CD4-positive, alpha-beta memory T cell (primary cell): ENCODE data around the gene TMEM219. TPM values are rescaled to one million over a fixed set of nuclear protein-coding genes. Genes with fewer than 3 reads are reported as not detected.

Experiments used
- CTCF ChIA-PET: fragments of 350-600 bp; sonication (Branson Sonifier 250); formaldehyde crosslinking; loops from one replicate; lab custom pipeline; 2021; ENCODE audit warnings: inconsistent platforms; ENCODE audit not compliant: partially characterized antibody; lab: Charles Lee
- POLR2A ChIA-PET: fragments of 350-600 bp; sonication (Branson Sonifier 250); formaldehyde crosslinking; loops from one replicate; lab custom pipeline; 2021; ENCODE audit not compliant: partially characterized antibody; lab: Charles Lee
- DNase-seq, 5 donors: peaks; one replicate each; pipeline versions ENCODE4 v3.0.0 to v3.0.0-alpha.2; 2020 to 2022; ENCODE audit warnings: mixed read lengths in 1 of 5
- H3K27ac ChIP-seq: one replicate; pipeline ENCODE4 v1.7.0; 2013; ENCODE audit warnings: low read depth, low read length
- H3K27me3 ChIP-seq: 2 replicates; pipeline ENCODE4 v1.7.0; 2013; ENCODE audit warnings: mild to moderate bottlenecking, low read length, moderate library complexity; ENCODE audit not compliant: insufficient read depth
- H3K36me3 ChIP-seq: 2 replicates; pipeline ENCODE4 v1.7.0; 2013; ENCODE audit warnings: mild to moderate bottlenecking, low read length, moderate library complexity; ENCODE audit not compliant: insufficient read depth
- H3K4me1 ChIP-seq: 2 replicates; pipeline ENCODE4 v1.7.0; 2013; ENCODE audit warnings: mild to moderate bottlenecking, low read length, moderate library complexity; ENCODE audit not compliant: insufficient read depth
- H3K4me3 ChIP-seq, 2 donors: one replicate each; pipeline ENCODE4 v1.7.0; 2013; ENCODE audit warnings: low read length in 2 of 2, mild to moderate bottlenecking in 1 of 2
- H3K9me3 ChIP-seq, 2 donors: one replicate each; pipeline ENCODE4 v1.7.0; 2013; ENCODE audit warnings: low read length in 2 of 2, control low read depth in 1 of 2; ENCODE audit not compliant: control insufficient read depth in 1 of 2
- H3K27ac Mint-ChIP-seq, 7 donors: one replicate each; pipeline ENCODE4 v1.8.0; 2020 to 2021; ENCODE audit warnings: mixed read lengths in 7 of 7, mild to moderate bottlenecking in 6 of 7, inconsistent platforms in 3 of 7, moderate library complexity in 3 of 7
- H3K27me3 Mint-ChIP-seq, 2 donors: one replicate each; pipeline ENCODE4 v1.8.0; 2020 to 2021; ENCODE audit warnings: mixed read lengths in 2 of 2
- H3K36me3 Mint-ChIP-seq, 2 donors: one replicate each; pipeline ENCODE4 v1.8.0; 2020 to 2021; ENCODE audit warnings: mixed read lengths in 2 of 2, inconsistent platforms in 1 of 2, mild to moderate bottlenecking in 1 of 2
- H3K4me1 Mint-ChIP-seq, 4 donors: one replicate each; pipeline ENCODE4 v1.8.0; 2020 to 2021; ENCODE audit warnings: mixed read lengths in 4 of 4, mild to moderate bottlenecking in 1 of 4
- H3K4me3 Mint-ChIP-seq, 8 donors: one replicate each; pipeline ENCODE4 v1.8.0; 2020 to 2021; ENCODE audit warnings: mixed read lengths in 8 of 8, mild to moderate bottlenecking in 7 of 8, moderate library complexity in 6 of 8, inconsistent platforms in 3 of 8
- H3K9me3 Mint-ChIP-seq, 8 donors: one replicate each; pipeline ENCODE4 v1.8.0; 2020 to 2021; ENCODE audit warnings: mixed read lengths in 8 of 8, mild to moderate bottlenecking in 5 of 8, inconsistent platforms in 3 of 8, moderate library complexity in 1 of 8
- intact Hi-C: fragments of 100-400 bp; cut with micrococcal nuclease; formaldehyde crosslinking; loops from one replicate; pipeline ENCODE4 v1.15.1; 2023
- polyA plus RNA-seq, 2 donors: library from polyadenylated mRNA; unstranded; fragments of 300-500 nt; fragmentation: Illumina TruSeq; gene quantifications; one replicate each; pipeline ENCODE4 v1.2.3, GENCODE V29; 2021
- total RNA-seq, 2 experiments: library from RNA; stranded (reverse); gene quantifications; one replicate each; pipeline ENCODE4 v1.2.3, GENCODE V29; 2021

TMEM219 gene
- total and polyA plus RNA-seq, 4 experiments from 2014 or later, result 80.8 to 250 (median 156) TPM

DNA sequence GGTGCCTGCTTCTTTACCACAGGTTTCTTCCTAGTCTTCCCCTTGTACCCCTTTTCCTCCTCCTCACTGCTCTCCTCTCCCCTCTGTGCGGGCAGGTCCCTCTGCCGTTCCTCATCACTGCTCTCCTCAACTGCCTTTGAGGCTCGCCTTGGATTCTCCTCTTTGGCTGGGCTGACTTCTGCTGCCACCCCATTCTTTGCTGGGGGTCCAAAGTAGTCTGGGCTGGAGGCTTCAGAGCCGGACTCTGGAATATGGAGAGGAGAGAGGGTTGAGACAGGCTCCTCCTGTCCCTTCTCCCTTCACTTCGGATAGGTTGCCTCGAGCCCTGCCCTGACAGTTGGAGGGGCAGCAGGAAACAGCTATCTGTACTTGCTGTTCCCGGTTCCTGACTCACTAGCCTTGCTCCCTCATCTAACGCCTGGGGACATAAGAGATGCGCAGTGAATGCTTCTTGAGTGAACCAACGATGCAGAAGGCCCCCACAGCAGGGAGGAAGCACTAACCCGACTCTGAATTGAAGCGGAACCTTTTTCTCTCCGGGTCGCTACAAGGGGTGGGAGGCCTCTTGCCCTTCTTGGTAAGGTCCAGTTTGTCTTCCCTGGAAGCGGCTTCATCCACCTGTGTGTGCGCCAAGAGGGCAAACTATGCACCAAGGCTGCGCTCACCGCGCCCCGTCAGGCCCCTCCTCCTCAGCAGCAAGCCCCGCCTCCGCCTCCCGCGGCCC, 32.9 kb downstream of the TMEM219 start:
- peaks cover 14 to 43% (median 32%) of the 10 kb centered on the region in 4 donors for H3K4me1 Mint-ChIP-seq
- peaks cover 23 to 59% of the 10 kb centered on the region in 2 donors for H3K36me3 Mint-ChIP-seq
- H3K27ac ChIP-seq, result peak overlapping the region; percentile 98
- peak overlapping the region; percentile 95 to 98 (median 98) for H3K4me3 Mint-ChIP-seq
- peaks cover 23% of the 10 kb centered on the region for H3K4me1 ChIP-seq
- H3K4me3 ChIP-seq, result peak overlapping the region; percentile 72 to 97
- ChIA-PET CTCF (interaction anchor here (1.0 to 1.3 kb wide), 4 partner anchors 20 to 303 kb away, joined by 3 to 5 read pairs (median 4); no protein-coding TSS in a partner anchor), POLR2A (interaction anchor here (0.6 to 3.9 kb wide), 16 partner anchors 21 to 901 kb away, joined by 3 to 57 read pairs (median 7); partner anchors contain the start of genes ALDOA, CDIPT, FBRS and KCTD13)
- H3K9me3 ChIP-seq, result no peaks in the 10 kb centered on the region
- H3K27ac Mint-ChIP-seq, result peak overlapping the region; percentile 97 to 99 (median 99)
- peaks cover 0 to 2% (median 0%) of the 10 kb centered on the region in 8 donors for H3K9me3 Mint-ChIP-seq
- intact Hi-C loops, result loop anchor here (10.0 kb wide), 1 partner anchor 180 kb away; the partner anchor contains the start of genes PAGR1 and PRRT2
- no peak for DNase-seq
- no peaks in the 10 kb centered on the region for H3K27me3 ChIP-seq
- no peaks in the 10 kb centered on the region for H3K27me3 Mint-ChIP-seq
- peaks cover 25% of the 10 kb centered on the region for H3K36me3 ChIP-seq

DNA sequence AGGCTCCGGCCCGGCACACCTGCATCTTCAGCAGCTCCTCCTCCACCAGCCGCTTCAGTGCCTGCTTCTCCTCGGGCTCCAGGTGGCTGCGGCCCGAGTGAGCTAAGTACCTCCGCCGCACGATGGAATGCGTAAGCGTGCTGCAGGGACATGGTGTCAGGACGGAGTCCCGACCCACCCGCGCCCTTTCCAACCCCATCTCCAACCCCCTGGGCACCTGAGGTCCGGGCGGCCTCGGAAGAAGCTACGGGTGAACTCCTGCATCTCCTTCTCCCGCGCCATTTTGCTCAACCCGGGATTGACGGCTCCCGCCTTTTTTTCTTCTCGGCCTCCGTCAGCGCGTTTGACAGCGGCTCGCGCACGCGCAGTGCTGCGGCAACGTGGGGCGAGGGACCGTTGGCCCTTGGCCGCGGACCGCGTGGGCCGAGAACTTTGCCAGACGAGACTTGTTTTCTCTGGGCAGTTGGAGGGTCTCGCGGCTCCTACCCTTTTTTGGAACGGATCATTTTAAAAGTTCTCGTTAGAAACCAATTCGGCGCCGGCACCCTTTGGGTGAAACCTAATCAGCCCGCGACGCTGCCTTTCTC, 33.5 kb downstream of the TMEM219 start, which contains the start of gene HIRIP3:
HIRIP3 (minus strand) TSS at position 294 of the 587 bp plus-strand sequence; CDS start at position 282, 12 bp downstream.
- H3K36me3 Mint-ChIP-seq, result peaks cover 16 to 56% of the 10 kb centered on the region in 2 donors
- H3K4me1 Mint-ChIP-seq, result peaks cover 14 to 44% (median 32%) of the 10 kb centered on the region in 4 donors

DNA sequence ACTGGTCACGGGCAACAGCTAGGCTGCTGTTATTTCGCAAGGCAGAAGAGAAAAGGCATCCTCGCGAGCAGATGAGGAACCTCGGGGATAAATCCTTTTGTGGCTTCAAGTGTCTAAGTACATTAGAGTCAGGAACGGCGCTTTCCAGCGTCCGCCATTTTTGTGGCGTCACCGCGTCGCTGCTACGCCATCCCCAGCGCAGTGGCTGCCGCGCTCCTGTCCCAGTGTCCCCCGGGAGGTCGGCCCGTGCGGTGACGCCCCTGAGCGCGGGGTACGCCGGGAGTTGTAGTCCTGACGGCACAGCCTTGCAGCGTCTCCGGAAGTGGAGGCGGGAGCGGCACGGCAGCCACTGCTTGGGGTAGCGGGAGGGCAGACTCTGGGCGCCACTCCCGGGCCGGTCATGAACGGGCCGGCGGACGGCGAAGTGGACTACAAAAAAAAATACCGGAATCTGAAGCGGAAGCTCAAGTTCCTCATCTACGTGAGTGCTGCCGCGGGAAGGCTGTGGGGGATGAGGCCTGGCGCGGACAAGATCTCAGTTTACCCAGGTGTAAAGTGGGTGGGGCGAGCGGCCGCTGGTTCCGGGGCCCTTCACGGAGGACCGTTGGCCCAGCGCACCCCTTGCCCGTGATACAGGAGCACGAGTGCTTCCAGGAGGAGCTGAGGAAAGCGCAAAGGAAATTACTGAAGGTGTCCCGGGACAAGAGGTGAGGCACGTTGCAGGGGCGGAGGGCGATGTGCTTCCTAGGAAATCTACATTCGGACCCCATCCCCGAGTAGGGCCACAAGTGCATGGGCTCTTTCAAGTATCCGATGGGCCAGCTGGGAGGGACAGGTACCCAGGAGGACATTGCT, 34.3 kb downstream of the TMEM219 start, which contains the start of gene INO80E:
INO80E (plus strand) TSS at position 331 of the 855 bp plus-strand sequence; CDS start at position 401, 70 bp downstream.
- H3K27ac ChIP-seq, result peak within 1 kb of the TSS; percentile 98
- H3K27ac Mint-ChIP-seq, result peak within 1 kb of the TSS; percentile 97 to 99 (median 99)
- H3K9me3 Mint-ChIP-seq, result peaks cover 0 to 2% (median 0%) of the 10 kb centered on the region in 8 donors
- H3K4me3 ChIP-seq, result peak within 1 kb of the TSS; percentile 72 to 97
- no peaks in the 10 kb centered on the region for H3K27me3 Mint-ChIP-seq
- H3K4me1 Mint-ChIP-seq, result peaks cover 14 to 44% (median 32%) of the 10 kb centered on the region in 4 donors
- no peaks in the 10 kb centered on the region for H3K27me3 ChIP-seq
- H3K4me1 ChIP-seq, result peaks cover 23% of the 10 kb centered on the region
- ChIA-PET CTCF (interaction anchor here (1.1 to 2.2 kb wide), 4 partner anchors 10 to 305 kb away, joined by 3 to 13 read pairs (median 5); no protein-coding TSS in a partner anchor), POLR2A (interaction anchor here (0.6 to 3.9 kb wide), 19 partner anchors 8 to 662 kb away, joined by 3 to 57 read pairs (median 6); partner anchors contain the start of genes ALDOA, ASPHD1, CDIPT and FBRS)
- H3K36me3 ChIP-seq, result peaks cover 24% of the 10 kb centered on the region
- H3K36me3 Mint-ChIP-seq, result peaks cover 14 to 54% of the 10 kb centered on the region in 2 donors
- intact Hi-C loops, result loop anchor here (1.0 to 10.0 kb wide), 7 partner anchors 23 to 295 kb away; partner anchors contain the start of genes CDIPT, KCTD13, KIF22 and PAGR1
- peak; percentile 98 to 99 (median 98) for DNase-seq
- H3K9me3 ChIP-seq, result no peaks in the 10 kb centered on the region
- H3K4me3 Mint-ChIP-seq, result peak within 1 kb of the TSS; percentile 95 to 98 (median 98)

More for the DNA sequence above, 33.5 kb downstream of the TMEM219 start, which contains the start of gene HIRIP3:
- CTCF ChIA-PET, result interaction anchor here (1.0 to 2.2 kb wide), 4 partner anchors 10 to 304 kb away, joined by 3 to 13 read pairs (median 4); no protein-coding TSS in a partner anchor
- peaks cover 24% of the 10 kb centered on the region for H3K36me3 ChIP-seq
- H3K4me3 Mint-ChIP-seq, result peak within 1 kb of the TSS; percentile 95 to 98 (median 98)
- no peaks in the 10 kb centered on the region for H3K27me3 Mint-ChIP-seq
- peak within 1 kb of the TSS; percentile 98 for H3K27ac ChIP-seq
- H3K4me3 ChIP-seq, result peak within 1 kb of the TSS; percentile 72 to 97
- H3K4me1 ChIP-seq, result peaks cover 23% of the 10 kb centered on the region
- DNase-seq, result peak; percentile 88 to 91 (median 89)
- no peaks in the 10 kb centered on the region for H3K9me3 ChIP-seq
- H3K27ac Mint-ChIP-seq, result peak within 1 kb of the TSS; percentile 97 to 99 (median 99)
- intact Hi-C loops, result loop anchor here (10.0 kb wide), 1 partner anchor 181 kb away; the partner anchor contains the start of genes PAGR1 and PRRT2
- POLR2A ChIA-PET, result interaction anchor here (0.6 to 3.9 kb wide), 20 partner anchors 9 to 900 kb away, joined by 3 to 57 read pairs (median 6); partner anchors contain the start of genes ALDOA, ASPHD1, CDIPT and FBRS
- H3K27me3 ChIP-seq, result no peaks in the 10 kb centered on the region
- peaks cover 0 to 2% (median 0%) of the 10 kb centered on the region in 8 donors for H3K9me3 Mint-ChIP-seq

DNA sequence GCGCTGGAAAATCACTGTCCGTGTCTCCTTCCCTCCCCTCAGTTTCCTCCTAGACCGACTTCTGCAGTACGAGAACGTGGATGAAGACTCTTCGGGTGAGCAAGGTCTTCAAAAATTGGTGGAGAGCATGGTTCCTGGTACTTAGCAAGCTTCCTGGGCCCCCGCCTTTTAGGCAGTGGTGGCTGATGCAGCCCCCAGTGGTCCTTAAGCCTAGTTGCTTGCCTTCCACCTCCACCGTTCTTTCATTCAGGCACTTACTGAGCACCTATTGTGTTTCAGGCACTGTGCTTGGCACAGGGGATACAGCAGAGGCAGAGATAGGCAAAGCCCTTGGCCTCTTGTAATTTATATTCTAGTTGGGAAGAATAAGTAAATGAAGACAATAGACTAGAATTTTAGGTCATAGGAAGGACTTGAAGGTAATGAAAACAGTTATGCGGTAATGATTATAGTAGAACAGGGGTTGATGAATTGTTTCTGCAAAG, 34.9 kb downstream of the TMEM219 start:
- DNase-seq, result no peak
- POLR2A ChIA-PET, result interaction anchor here (0.8 to 3.9 kb wide), 13 partner anchors 8 to 296 kb away, joined by 3 to 57 read pairs (median 7); partner anchors contain the start of genes ASPHD1, CDIPT, KCTD13 and MAZ
- Mint-ChIP-seq H3K27me3 (no peaks in the 10 kb centered on the region), H3K9me3 (peaks cover 0 to 2% (median 0%) of the 10 kb centered on the region in 8 donors), H3K4me3 (peak overlapping the region; percentile 95 to 98 (median 98)), H3K36me3 (peaks cover 15 to 51% of the 10 kb centered on the region in 2 donors), H3K27ac (peak overlapping the region; percentile 76 to 99 (median 99)), H3K4me1 (peaks cover 14 to 44% (median 32%) of the 10 kb centered on the region in 4 donors)
- Histone ChIP-seq H3K36me3 (peaks cover 26% of the 10 kb centered on the region), H3K4me3 (peak overlapping the region; percentile 72 to 97), H3K4me1 (peaks cover 23% of the 10 kb centered on the region), H3K27ac (peak overlapping the region; percentile 98), H3K27me3 (no peaks in the 10 kb centered on the region), H3K9me3 (no peaks in the 10 kb centered on the region)
- CTCF ChIA-PET, result interaction anchor here (1.0 to 2.2 kb wide), 3 partner anchors 9 to 148 kb away, joined by 3 to 13 read pairs (median 5); no protein-coding TSS in a partner anchor
- intact Hi-C loops, result loop anchor here (1.0 to 10.0 kb wide), 7 partner anchors 24 to 296 kb away; partner anchors contain the start of genes CDIPT, KCTD13, KIF22 and PAGR1

DNA sequence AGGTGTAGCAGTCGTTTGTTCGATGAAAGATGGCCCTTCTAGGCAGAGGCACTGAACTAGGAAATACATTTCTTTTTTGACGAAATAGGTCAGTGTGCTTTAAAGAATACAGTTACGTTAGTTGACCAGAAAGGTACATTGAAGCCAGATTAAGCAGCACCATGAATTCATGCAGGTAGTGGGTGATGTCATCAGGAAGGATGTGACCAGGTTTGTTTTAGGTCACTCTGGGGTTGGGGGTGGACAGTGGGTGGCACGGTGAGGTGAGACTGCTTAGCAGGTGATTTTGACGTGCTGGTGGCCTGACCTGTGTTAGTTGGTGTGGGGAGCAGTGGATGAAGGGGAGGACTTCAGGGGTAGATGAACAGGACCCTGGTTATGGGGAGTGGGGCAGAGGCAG, 37.7 kb downstream of the TMEM219 start:
- peaks cover 8 to 41% (median 26%) of the 10 kb centered on the region in 4 donors for H3K4me1 Mint-ChIP-seq
- no peak overlapping the region for H3K4me3 Mint-ChIP-seq
- no peaks in the 10 kb centered on the region for H3K9me3 ChIP-seq
- no peak overlapping the region for H3K27ac ChIP-seq
- H3K4me1 ChIP-seq, result peaks cover 14% of the 10 kb centered on the region
- H3K27me3 Mint-ChIP-seq, result no peaks in the 10 kb centered on the region
- no peaks in the 10 kb centered on the region for H3K9me3 Mint-ChIP-seq
- H3K36me3 ChIP-seq, result peaks cover 13% of the 10 kb centered on the region
- ChIA-PET CTCF (no interaction called here), POLR2A (interaction anchor here (0.5 kb wide), 1 partner anchor 143 kb away, joined by 3 read pairs; no protein-coding TSS in a partner anchor)
- peaks cover 16 to 52% of the 10 kb centered on the region in 2 donors for H3K36me3 Mint-ChIP-seq
- no peak for DNase-seq
- H3K27ac Mint-ChIP-seq, result peak overlapping the region in 3 of 7 donors; percentile 5 to 46 (median 26)
- intact Hi-C loops, result loop anchor here (10.0 kb wide), 1 partner anchor 185 kb away; the partner anchor contains the start of genes PAGR1 and PRRT2
- H3K27me3 ChIP-seq, result no peaks in the 10 kb centered on the region
- H3K4me3 ChIP-seq, result no peak overlapping the region
